ENCODE data around the gene C6orf141. TPM values are rescaled to one million over a fixed set of nuclear protein-coding genes. Genes with fewer than 3 reads are reported as not detected.

Gene C6orf141
- polyA plus RNA-seq, 1 donor (not counting 4 experiments of a cell fraction or from before 2014, with no cell fraction given), result 51.6 TPM

GRCh38 chr6:49576618-49577017 is 26.1 kb downstream of the C6orf141 start:
- TF ChIP-seq CTCF (optimal IDR thresholded peaks at IDR 0.05 in 1 of 3, IDR thresholded peaks at IDR 0.05 in 1 of 3, conservative IDR thresholded peaks at IDR 0.05 in 1 of 3; ENCODE audit: extremely low read depth in 1 of 3, insufficient read depth in 2 of 3, low read length in 3 of 3) (no peak), EZH2 (IDR thresholded peaks at IDR 0.05; ENCODE audit: low read length) (no peak)
- Histone ChIP-seq H3K4me3 (ENCODE audit: control insufficient read depth in 2 of 3, extremely low read depth in 1 of 3, insufficient read depth in 2 of 3, low read depth in 1 of 3, low read length in 3 of 3) (no peak overlapping the region), H3K9me1 (ENCODE audit: control insufficient read depth, extremely low read depth, insufficient read depth, low read length) (no peaks in the 10 kb centered on the region), H3K36me3 (ENCODE audit: control insufficient read depth in 2 of 2, extremely low read depth in 1 of 2, insufficient read depth in 2 of 2, low read length in 2 of 2) (no peaks in the 10 kb centered on the region), H3K27me3 (ENCODE audit: control insufficient read depth, extremely low read depth, insufficient read depth, low read length) (no peaks in the 10 kb centered on the region), H3K4me1 (ENCODE audit: control insufficient read depth, extremely low read depth, insufficient read depth, low read length) (no peaks in the 10 kb centered on the region), H2AFZ (ENCODE audit: control insufficient read depth, low read length) (peak overlapping the region; percentile 11), H3K9me3 (ENCODE audit: control insufficient read depth, low read depth, low read length) (no peaks in the 10 kb centered on the region), H3K9ac (ENCODE audit: control insufficient read depth, extremely low read depth, insufficient read depth, low read length) (no peak overlapping the region), H4K20me1 (ENCODE audit: control insufficient read depth, extremely low read depth, insufficient read depth, low read length) (no peaks in the 10 kb centered on the region), H3K4me2 (ENCODE audit: control insufficient read depth, extremely low read depth, insufficient read depth, low read depth, low read length) (no peak overlapping the region), H3K27ac (ENCODE audit: control insufficient read depth, insufficient read depth, low read length) (no peak overlapping the region), H3K79me2 (ENCODE audit: control insufficient read depth, insufficient read depth, low read length) (no peaks in the 10 kb centered on the region)
- DNase-seq (ENCODE audit: low read depth, low spot score) (peak; percentile 23), FAIRE-seq (no peak)
- dilution Hi-C loops (cut with MboI; ENCODE audit: extremely low pct_ligation_motif_present, low sequenced_read_pairs), result no loop called here

GRCh38 chr6:49579649-49580048 is 29.2 kb downstream of the C6orf141 start:
- TF ChIP-seq EZH2 (IDR thresholded peaks at IDR 0.05; ENCODE audit: low read length) (no peak), CTCF (optimal IDR thresholded peaks at IDR 0.05 in 1 of 3, IDR thresholded peaks at IDR 0.05 in 1 of 3, conservative IDR thresholded peaks at IDR 0.05 in 1 of 3; ENCODE audit: extremely low read depth in 1 of 3, insufficient read depth in 2 of 3, low read length in 3 of 3) (no peak)
- no peaks in the 10 kb centered on the region for H3K79me2 ChIP-seq (ENCODE audit: control insufficient read depth, insufficient read depth, low read length)
- dilution Hi-C loops (cut with MboI; ENCODE audit: extremely low pct_ligation_motif_present, low sequenced_read_pairs), result no loop called here

More at GRCh38 chr6:49579649-49580048, 29.2 kb downstream of the C6orf141 start:
- Histone ChIP-seq H3K9me1 (ENCODE audit: control insufficient read depth, extremely low read depth, insufficient read depth, low read length) (no peaks in the 10 kb centered on the region), H3K27me3 (ENCODE audit: control insufficient read depth, extremely low read depth, insufficient read depth, low read length) (no peaks in the 10 kb centered on the region), H4K20me1 (ENCODE audit: control insufficient read depth, extremely low read depth, insufficient read depth, low read length) (no peaks in the 10 kb centered on the region), H3K9ac (ENCODE audit: control insufficient read depth, extremely low read depth, insufficient read depth, low read length) (no peak overlapping the region), H3K4me2 (ENCODE audit: control insufficient read depth, extremely low read depth, insufficient read depth, low read depth, low read length) (no peak overlapping the region), H3K4me1 (ENCODE audit: control insufficient read depth, extremely low read depth, insufficient read depth, low read length) (no peaks in the 10 kb centered on the region), H3K36me3 (ENCODE audit: control insufficient read depth in 2 of 2, extremely low read depth in 1 of 2, insufficient read depth in 2 of 2, low read length in 2 of 2) (no peaks in the 10 kb centered on the region), H3K27ac (ENCODE audit: control insufficient read depth, insufficient read depth, low read length) (no peak overlapping the region), H3K9me3 (ENCODE audit: control insufficient read depth, low read depth, low read length) (no peaks in the 10 kb centered on the region), H3K4me3 (ENCODE audit: control insufficient read depth in 2 of 3, extremely low read depth in 1 of 3, insufficient read depth in 2 of 3, low read depth in 1 of 3, low read length in 3 of 3) (no peak overlapping the region), H2AFZ (ENCODE audit: control insufficient read depth, low read length) (no peak overlapping the region)
- no peak for DNase-seq (ENCODE audit: low read depth, low spot score)
- no peak for FAIRE-seq

Measured in keratinocyte (primary cell).